GM21576 (cell line): Measurements from ENCODE around the gene S100A16.
"Not testable (repeated sequence)": the region's sequence is repeated elsewhere in the genome, so short reads cannot be mapped to it uniquely, and the experiment has no call there.

ENCODE experiments used
- ATAC-seq: cut with Tn5 transposase; IDR thresholded peaks from one replicate; pipeline ENCODE4 v1.9.1; 2021; ENCODE audit warnings: mild to moderate bottlenecking, moderate library complexity; ENCODE audit not compliant: unreplicated experiment

S100A16 gene

DNA sequence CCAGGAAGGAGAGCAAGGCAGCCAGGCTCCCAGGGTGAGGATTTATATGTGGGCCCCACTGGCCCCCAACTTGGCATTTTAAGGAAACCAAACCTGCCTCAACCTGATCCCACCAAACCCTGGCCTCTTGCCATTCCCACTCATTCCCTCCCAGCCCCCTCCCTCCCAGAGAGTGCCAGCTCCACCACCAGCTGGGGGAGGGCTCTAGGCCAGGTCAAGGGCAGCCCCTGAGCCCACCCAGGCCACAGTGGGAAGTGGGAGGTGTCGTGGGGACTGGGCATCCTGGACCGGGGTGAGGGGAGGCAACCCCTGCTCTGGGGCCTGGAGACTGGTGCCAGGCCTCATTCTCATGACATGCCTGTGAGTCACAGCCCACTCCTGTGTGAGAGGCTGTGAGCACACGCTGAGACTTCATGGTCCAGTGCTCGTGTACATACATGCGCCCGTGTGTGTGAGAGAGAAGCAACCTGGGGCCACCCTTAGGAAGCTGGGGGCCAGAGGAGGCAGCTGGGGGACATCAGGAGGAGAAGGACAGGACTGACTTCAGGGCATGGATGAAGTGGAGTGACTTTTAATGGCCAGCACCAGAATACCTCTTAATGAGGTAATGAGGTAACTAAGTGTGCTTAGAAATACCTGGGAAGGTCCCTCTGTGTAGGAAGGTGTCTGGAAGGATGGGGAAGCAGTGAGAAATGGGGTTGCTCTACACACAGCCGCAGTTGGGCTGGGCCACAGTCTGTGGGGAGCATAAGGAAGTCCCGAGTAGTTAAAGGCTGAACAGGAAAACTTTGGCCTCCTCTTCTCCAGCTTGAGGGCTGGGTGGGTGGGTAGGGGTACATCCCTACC is 47.2 kb downstream of the S100A16 start, which contains the start of gene S100A2:
TSS of gene S100A2 (minus strand) at position 316 of the 846 bp plus-strand sequence. CDS start 1,967 bp downstream, outside the sequence.
- ATAC-seq, result no peak

DNA sequence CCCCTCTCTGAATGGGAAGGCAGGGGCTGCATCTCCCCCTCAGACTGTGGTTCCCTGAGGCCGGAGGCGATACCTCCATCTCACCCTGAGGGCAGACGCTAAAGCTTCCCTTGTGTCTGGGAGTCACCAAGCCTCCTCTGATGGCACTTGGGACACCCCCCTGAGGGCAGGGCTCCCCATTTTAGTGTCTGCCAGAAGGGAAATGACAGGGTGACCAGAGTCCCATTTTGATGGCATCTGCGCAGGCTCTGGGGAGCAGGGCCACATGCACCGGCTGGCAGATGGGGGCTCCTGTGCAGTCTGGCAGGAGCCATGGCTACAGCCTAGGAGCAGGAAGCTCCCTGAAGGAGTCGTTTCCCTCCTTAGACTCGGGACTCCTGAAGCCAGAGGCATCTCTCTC is 48.9 kb downstream of the S100A16 start:
- ATAC-seq, result no peak

DNA sequence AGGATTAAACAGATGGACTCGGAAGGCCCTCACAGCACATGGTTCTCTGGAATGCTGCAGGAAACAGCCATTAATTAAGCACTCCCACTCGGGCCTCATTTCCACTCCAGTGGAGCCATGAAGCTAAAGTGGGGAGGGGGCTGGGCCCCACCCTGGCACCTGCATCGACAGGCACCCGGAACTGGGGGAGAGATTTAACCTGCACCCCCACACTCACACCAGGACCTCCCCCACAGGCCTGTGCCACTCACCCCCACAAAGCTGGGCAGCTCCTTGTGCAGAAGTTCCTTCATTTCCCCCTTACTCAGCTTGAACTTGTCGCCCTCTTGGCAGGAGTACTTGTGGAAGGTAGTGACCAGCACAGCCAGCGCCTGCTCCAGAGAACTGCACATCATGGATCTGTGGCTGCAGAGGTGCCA is 49.4 kb downstream of the S100A16 start:
- ATAC-seq, result no peak

DNA sequence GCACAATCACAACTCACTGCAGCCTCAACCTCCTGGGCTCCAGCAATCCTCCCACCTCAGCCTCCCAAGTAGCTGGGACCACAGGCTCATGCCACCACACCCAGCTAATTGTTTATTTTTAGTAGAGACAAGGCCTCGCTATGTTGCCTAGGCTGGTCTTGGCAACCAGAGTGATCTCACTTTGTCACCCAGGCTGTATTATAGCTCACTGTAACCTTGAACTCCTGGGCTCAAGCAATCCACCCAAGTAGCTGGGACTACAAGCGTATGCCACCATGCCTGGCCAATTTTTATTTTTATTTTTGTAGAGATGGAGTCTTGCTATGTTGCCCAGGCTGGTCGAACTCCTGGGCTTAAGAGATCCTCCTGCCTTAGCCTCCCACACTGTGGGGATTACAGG is 50.9 kb downstream of the S100A16 start:
- not testable (repeated sequence) for ATAC-seq

DNA sequence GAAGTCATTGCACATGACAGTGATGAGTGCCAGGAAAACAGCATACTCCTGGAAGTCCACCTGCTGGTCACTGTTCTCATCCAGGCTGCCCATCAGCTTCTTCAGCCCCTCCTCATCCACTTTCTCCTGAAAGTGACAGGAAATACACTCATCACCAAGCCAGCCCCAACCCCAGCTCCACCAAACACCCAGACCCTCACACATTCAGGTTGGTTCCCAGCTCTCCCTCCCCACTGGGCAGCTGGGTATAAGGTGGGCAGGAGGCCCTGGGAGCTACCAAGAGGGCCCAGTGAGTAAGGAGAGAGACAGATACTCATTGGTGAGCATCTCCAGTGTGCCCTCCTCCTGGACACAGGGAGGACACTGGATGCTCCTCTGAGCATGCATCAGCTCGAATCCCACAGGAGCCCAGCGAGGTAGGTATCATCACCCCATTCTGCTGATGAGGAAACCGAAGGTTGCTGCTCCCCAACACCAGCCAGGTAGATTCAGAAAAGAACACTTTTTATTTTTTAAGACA is 51.4 kb downstream of the S100A16 start:
- no peak for ATAC-seq

DNA sequence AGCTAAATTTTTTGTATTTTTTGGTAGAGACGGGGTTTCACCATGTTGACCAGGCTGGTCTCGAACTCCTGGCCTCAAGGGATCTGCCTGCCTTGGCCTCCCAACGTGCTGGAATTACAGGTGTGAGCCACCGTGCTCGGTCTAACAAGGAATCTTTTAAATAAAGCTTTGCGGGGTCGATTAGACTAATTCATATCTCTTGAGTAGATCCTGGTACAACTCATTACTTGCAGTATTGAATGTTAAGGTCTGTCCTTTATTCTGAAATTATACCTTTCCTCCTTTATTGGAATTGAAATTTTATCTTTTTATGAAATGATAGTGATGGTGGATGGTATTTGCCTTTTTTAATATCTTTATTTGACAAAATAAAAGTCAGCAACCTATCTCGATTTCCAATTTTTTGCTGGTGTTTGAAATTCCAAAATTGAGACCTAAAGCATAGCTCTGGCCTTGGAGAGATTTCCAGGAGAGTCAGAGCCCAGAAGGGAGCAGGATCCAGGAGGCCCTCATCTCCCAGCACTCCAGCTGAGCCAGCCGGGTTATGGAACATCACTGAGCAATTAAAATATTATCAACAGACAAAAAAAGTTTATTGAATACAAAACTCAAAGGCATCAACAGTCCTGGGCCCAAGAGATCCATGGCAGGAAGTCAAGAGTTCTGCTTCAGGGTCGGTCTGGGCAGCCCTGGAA is 52.0 kb downstream of the S100A16 start:
- no peak for ATAC-seq

DNA sequence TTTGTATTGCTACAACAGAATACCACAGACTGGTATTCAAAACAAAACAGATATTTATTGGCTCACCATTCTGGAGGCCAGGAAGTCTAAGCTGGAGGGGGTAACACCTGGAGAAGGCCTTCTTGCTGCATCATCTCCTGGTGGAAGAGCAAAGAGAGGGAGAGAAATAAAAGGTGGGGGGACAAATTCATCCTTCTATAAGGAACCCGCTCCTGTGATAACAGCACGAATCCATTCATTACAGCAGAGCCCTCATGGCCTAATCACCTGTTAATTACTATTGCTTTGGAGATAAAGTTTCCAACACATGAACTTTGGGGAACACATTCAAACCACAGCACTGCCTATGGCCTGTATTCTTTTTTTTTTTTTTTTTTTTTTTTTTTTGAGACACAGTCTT is 52.7 kb downstream of the S100A16 start:
- ATAC-seq, result no peak

DNA sequence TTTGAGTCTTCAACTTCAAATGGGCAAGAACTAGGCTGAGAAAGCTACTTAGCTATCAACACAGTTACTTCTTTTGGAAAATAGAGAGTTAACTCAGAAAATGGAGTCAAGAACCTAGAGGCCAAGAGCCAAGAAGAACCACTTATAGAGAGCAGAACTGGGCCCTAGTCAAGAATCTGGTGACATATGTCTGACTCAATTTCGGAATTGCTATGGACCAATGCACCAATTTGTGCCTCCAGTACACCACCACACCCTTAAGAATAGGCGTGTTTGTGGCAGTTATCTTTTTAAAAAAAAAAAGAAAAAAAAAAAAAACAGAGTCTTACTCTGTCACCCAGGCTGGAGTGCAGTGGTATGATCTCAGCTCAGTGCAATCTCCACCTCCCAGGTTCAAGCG is 55.1 kb downstream of the S100A16 start:
- ATAC-seq, result no peak
